ENCODE measurements around the gene ATP5MG. TPM values are rescaled to one million over a fixed set of nuclear protein-coding genes. Genes with fewer than 3 reads are reported as not detected.

Gene ATP5MG
- total RNA-seq, 1 donor from 2014 or later = 207 TPM

- no peak overlapping the region for H3K27ac Mint-ChIP-seq
- no peak overlapping the region for H3K4me3 Mint-ChIP-seq
- no peak for TF ChIP-seq CTCF (conservative IDR thresholded peaks at IDR 0.05)
- H3K9me3 Mint-ChIP-seq = no peaks in the 10 kb centered on the region
- H3K4me1 Mint-ChIP-seq (ENCODE audit: unreplicated experiment) = no peaks in the 10 kb centered on the region
- H3K36me3 Mint-ChIP-seq = peaks cover 10% of the 10 kb centered on the region
- DNase-seq (ENCODE audit: extremely low spot score, unreplicated experiment) = no peak
- no peaks in the 10 kb centered on the region for H3K27me3 Mint-ChIP-seq
These were observed 21.9 kb upstream of the ATP5MG start for GRCh38 chr11:118379497-118379896.

- Mint-ChIP-seq H3K36me3 (peaks cover 11% of the 10 kb centered on the region), H3K9me3 (no peaks in the 10 kb centered on the region), H3K27ac (no peak overlapping the region), H3K27me3 (no peaks in the 10 kb centered on the region), H3K4me1 (ENCODE audit: unreplicated experiment) (no peaks in the 10 kb centered on the region), H3K4me3 (no peak overlapping the region)
- DNase-seq (ENCODE audit: extremely low spot score, unreplicated experiment) = no peak
- no peak for TF ChIP-seq CTCF (conservative IDR thresholded peaks at IDR 0.05)
These were observed 20.8 kb upstream of the ATP5MG start for GRCh38 chr11:118380571-118380970.

DNA sequence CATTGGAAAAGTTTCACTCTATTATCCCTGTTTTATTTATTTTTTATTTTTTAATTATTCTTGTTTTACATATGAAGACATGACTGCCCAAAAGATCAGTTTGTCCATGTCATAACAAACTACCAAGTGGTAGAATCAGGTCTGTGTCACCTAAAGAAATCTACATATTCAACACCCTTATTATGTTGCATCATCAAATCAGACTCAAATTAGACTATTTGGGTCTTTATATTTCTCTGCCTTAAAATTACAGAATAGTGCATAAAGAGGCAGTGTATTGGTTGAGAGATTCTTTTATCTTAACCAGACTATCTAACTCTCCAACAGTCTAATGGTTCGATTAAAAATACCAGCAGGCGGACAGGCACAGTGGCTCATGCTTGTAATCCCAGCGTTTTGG is 18.5 kb upstream of the ATP5MG start:
- Mint-ChIP-seq H3K4me3 (no peak overlapping the region), H3K36me3 (peaks cover 12% of the 10 kb centered on the region), H3K9me3 (no peaks in the 10 kb centered on the region), H3K4me1 (ENCODE audit: unreplicated experiment) (no peaks in the 10 kb centered on the region), H3K27me3 (no peaks in the 10 kb centered on the region), H3K27ac (no peak overlapping the region)
- TF ChIP-seq CTCF (conservative IDR thresholded peaks at IDR 0.05) = no peak
- DNase-seq (ENCODE audit: extremely low spot score, unreplicated experiment) = no peak

DNA sequence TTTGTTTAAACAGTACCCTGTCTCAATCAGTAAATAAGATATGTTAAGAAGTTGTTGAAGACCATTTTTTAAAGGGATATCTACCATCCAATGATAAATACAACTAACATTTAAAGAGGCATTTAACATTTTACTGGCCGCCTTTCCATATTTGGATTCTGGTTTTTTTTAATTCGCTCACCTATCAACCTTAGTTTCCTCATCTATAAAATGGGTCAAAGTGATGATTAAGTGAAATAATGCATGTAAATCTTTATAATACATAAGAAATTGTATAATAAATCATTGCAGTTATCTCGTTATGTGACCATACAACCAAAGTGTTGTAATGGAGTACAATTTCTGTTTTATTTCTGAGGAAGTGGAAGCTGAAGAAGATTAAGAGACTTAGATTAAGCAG is 17.7 kb upstream of the ATP5MG start:
- no peaks in the 10 kb centered on the region for H3K9me3 Mint-ChIP-seq
- DNase-seq (ENCODE audit: extremely low spot score, unreplicated experiment) = no peak
- H3K4me3 Mint-ChIP-seq = no peak overlapping the region
- no peak overlapping the region for H3K27ac Mint-ChIP-seq
- no peaks in the 10 kb centered on the region for H3K4me1 Mint-ChIP-seq (ENCODE audit: unreplicated experiment)
- TF ChIP-seq CTCF (conservative IDR thresholded peaks at IDR 0.05) = no peak
- peaks cover 12% of the 10 kb centered on the region for H3K36me3 Mint-ChIP-seq
- H3K27me3 Mint-ChIP-seq = no peaks in the 10 kb centered on the region

DNA sequence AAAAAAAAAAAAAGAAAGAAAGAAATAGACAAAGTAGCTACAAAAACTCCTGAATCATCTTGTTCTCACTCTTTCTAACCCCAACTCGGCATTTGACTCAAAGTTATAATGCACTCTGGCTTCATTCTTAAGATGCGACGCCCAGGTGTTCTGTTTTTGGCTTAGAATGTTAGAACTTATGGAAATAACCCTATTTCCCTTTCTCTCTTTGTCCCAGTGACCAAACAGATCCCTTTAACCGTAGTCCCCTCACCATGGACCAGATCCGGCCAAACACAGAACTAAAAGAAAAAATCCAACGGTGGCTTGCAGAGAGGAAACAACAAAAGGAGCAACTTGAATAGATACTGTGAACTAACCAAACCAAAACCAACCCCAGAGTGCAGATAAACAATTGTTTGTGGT is 5.3 kb upstream of the ATP5MG start:
- Mint-ChIP-seq H3K27me3 (no peaks in the 10 kb centered on the region), H3K27ac (no peak overlapping the region), H3K9me3 (no peaks in the 10 kb centered on the region), H3K4me1 (ENCODE audit: unreplicated experiment) (peaks cover 7% of the 10 kb centered on the region), H3K4me3 (no peak overlapping the region), H3K36me3 (peaks cover 13% of the 10 kb centered on the region)
- no peak for DNase-seq (ENCODE audit: extremely low spot score, unreplicated experiment)
- TF ChIP-seq CTCF (conservative IDR thresholded peaks at IDR 0.05) = no peak

DNA sequence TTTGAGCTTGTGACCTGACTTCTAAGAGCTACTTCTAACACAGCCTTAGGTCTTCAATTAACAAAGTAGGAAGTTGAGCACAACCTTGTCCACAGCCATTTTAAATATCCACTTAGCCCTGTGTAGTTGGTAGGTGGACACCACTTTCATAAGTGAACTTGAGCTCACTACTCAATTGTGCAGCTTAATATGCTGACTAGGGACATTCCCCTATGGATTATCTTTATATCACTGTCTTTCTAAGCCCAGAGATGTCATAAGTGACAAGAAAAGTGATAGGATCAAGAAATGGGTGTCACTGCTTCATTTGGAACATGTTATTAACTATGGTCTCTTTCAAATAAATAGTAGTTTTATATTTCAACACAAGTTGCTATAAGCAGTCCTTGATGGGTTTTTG is 4.0 kb upstream of the ATP5MG start:
- TF ChIP-seq CTCF (conservative IDR thresholded peaks at IDR 0.05) = no peak
- no peaks in the 10 kb centered on the region for H3K27me3 Mint-ChIP-seq
- H3K9me3 Mint-ChIP-seq = no peaks in the 10 kb centered on the region
- H3K36me3 Mint-ChIP-seq = peaks cover 14% of the 10 kb centered on the region
- H3K4me1 Mint-ChIP-seq (ENCODE audit: unreplicated experiment) = peaks cover 15% of the 10 kb centered on the region
- no peak overlapping the region for H3K27ac Mint-ChIP-seq
- no peak overlapping the region for H3K4me3 Mint-ChIP-seq
- DNase-seq (ENCODE audit: extremely low spot score, unreplicated experiment) = no peak

Data from type B pancreatic cell (in vitro differentiated cells).